Esophagus muscularis mucosa (tissue), 4 donors: ENCODE data around the gene HSDL1.

Experiments
- CTCF ChIP-seq, 3 experiments: fragments of 200-600 bp in 2 of 3; fragments of 450-650 bp in 1 of 3; sonication (generic) in 2 of 3; IDR thresholded peaks; one replicate each; pipeline ENCODE4 v1.5.1; 2017 to 2019; ENCODE audit warnings: antibody characterized with exemption in 3 of 3, mild to moderate bottlenecking in 2 of 3, moderate library complexity in 1 of 3
- EP300 ChIP-seq: sonication (generic); formaldehyde crosslinking; IDR thresholded peaks from one replicate; pipeline ENCODE4 v1.6.1; 2017; ENCODE audit warnings: antibody characterized with exemption
- POLR2AphosphoS5 ChIP-seq, 2 donors: sonication (generic); formaldehyde crosslinking; IDR thresholded peaks; one replicate each; pipeline ENCODE4 v1.6.1; 2017; ENCODE audit warnings: antibody characterized with exemption in 2 of 2

- TF ChIP-seq CTCF (IDR thresholded peaks at IDR 0.05) (no peak), POLR2AphosphoS5 (IDR thresholded peaks at IDR 0.05) (no peak), EP300 (no peak)
Measured at GRCh38 chr16:84176192-84177053, 31.4 kb upstream of the HSDL1 start.
